ENCODE data around the gene DHPS. TPM values are rescaled to one million over a fixed set of nuclear protein-coding genes. Genes with fewer than 3 reads are reported as not detected.
A peak's percentile ranks its signal among the peaks of the same experiment; 100 is the strongest.
"Not testable (repeated sequence)": the region's sequence is repeated elsewhere in the genome, so short reads cannot be mapped to it uniquely, and the experiment has no call there.

The DHPS gene
- total RNA-seq, 1 donor = 52.5 TPM

DNA sequence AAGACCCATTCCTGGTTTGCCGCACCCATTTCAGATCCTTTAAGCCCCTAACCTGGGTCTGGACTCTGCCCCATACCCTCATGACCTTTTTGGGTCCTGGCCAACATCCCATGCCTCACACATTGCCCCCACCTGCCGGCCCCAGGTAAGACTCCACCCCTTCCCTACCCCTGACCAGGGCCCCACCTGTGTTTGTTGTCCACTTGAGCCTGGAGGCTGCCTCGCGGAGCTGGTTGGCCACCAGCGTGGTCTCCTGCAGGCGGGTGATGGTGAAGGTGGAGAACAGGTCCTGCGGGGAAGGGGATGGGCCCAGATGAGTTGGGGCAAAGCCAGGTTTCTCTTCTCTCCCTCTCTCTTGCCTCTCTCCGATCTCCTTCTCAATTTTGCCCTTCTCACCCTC lies 34.6 kb downstream of the DHPS start:
- H3K79me2 ChIP-seq (ENCODE audit: insufficient read depth, low read length) = no peaks in the 10 kb centered on the region
- no peak overlapping the region for H3K4me2 ChIP-seq (ENCODE audit: insufficient read depth, low read length)
- H3K27ac ChIP-seq (ENCODE audit: low read depth, low read length) = no peak overlapping the region
- no peaks in the 10 kb centered on the region for H4K20me1 ChIP-seq (ENCODE audit: insufficient read depth, low read length)
- H2AFZ ChIP-seq (ENCODE audit: low read length) = no peak overlapping the region
- H3K36me3 ChIP-seq (ENCODE audit: insufficient read depth, low read length) = no peaks in the 10 kb centered on the region
- no peak overlapping the region for H3K4me3 ChIP-seq (ENCODE audit: insufficient read depth, low read length)
- H3K27me3 ChIP-seq (ENCODE audit: insufficient read depth, low read length) = no peaks in the 10 kb centered on the region
- no peaks in the 10 kb centered on the region for H3K9me3 ChIP-seq (ENCODE audit: low read depth, low read length)
- DNase-seq (ENCODE audit: insufficient read length, low spot score, missing footprints) = no peak
- H3K4me1 ChIP-seq (ENCODE audit: insufficient read depth, low read length) = no peaks in the 10 kb centered on the region
- TF ChIP-seq, protein P1, sequence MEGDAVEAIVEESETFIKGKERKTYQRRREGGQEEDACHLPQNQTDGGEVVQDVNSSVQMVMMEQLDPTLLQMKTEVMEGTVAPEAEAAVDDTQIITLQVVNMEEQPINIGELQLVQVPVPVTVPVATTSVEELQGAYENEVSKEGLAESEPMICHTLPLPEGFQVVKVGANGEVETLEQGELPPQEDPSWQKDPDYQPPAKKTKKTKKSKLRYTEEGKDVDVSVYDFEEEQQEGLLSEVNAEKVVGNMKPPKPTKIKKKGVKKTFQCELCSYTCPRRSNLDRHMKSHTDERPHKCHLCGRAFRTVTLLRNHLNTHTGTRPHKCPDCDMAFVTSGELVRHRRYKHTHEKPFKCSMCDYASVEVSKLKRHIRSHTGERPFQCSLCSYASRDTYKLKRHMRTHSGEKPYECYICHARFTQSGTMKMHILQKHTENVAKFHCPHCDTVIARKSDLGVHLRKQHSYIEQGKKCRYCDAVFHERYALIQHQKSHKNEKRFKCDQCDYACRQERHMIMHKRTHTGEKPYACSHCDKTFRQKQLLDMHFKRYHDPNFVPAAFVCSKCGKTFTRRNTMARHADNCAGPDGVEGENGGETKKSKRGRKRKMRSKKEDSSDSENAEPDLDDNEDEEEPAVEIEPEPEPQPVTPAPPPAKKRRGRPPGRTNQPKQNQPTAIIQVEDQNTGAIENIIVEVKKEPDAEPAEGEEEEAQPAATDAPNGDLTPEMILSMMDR (IDR thresholded peaks at IDR 0.05; ENCODE audit: extremely low read depth, low read depth, low read length) = no peak

DNA sequence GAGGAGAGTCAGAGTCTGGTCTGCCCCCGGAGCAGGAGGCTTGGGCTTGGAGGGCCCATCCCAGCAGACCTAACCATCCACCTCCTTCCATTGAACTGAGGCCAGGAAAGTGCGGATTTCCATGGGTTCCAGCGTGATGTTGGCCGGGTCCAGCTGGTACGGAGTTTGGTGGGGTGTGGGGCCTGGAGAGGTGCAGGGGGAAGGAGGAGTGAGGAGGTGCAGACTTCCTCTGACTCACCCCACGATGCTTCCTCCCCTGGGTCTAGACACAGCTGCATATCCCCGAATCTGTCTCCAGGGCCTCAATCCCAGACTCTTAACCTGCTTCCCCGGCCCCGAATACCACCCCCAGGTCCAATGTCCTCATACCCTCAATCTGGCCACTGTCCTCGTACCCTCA lies 35.1 kb downstream of the DHPS start:
- DNase-seq (ENCODE audit: insufficient read length, low spot score, missing footprints) = peak; percentile 47
- H2AFZ ChIP-seq (ENCODE audit: low read length) = no peak overlapping the region
- no peaks in the 10 kb centered on the region for H3K36me3 ChIP-seq (ENCODE audit: insufficient read depth, low read length)
- H3K27me3 ChIP-seq (ENCODE audit: insufficient read depth, low read length) = no peaks in the 10 kb centered on the region
- no peak overlapping the region for H3K4me3 ChIP-seq (ENCODE audit: insufficient read depth, low read length)
- TF ChIP-seq, protein P1 (IDR thresholded peaks at IDR 0.05; ENCODE audit: extremely low read depth, low read depth, low read length) = no peak
- H3K4me1 ChIP-seq (ENCODE audit: insufficient read depth, low read length) = no peaks in the 10 kb centered on the region
- H3K79me2 ChIP-seq (ENCODE audit: insufficient read depth, low read length) = no peaks in the 10 kb centered on the region
- H4K20me1 ChIP-seq (ENCODE audit: insufficient read depth, low read length) = no peaks in the 10 kb centered on the region
- H3K4me2 ChIP-seq (ENCODE audit: insufficient read depth, low read length) = no peak overlapping the region
- H3K27ac ChIP-seq (ENCODE audit: low read depth, low read length) = no peak overlapping the region
- H3K9me3 ChIP-seq (ENCODE audit: low read depth, low read length) = no peaks in the 10 kb centered on the region

DNA sequence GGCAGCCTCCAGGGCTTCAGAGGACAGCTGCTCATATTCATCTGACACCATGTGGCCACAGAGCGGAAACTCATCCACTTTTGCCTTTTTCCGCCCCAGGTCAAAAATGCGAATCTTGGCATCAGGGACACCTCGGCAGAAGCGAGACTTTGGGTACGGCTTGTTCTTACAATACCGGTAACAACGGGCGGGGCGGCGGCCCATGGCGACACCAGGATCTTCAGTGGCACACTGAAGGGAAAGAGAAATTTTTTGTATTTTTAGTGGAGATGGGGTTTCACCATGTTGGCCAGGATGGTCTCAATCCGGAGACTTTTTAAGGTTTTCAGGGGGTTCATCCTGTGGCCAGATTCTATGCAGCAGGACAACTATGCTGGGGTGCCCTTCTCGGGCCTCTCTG lies 38.0 kb downstream of the DHPS start:
- H3K27me3 ChIP-seq (ENCODE audit: insufficient read depth, low read length); H3K4me1 ChIP-seq (ENCODE audit: insufficient read depth, low read length); H3K4me3 ChIP-seq (ENCODE audit: insufficient read depth, low read length); H3K4me2 ChIP-seq (ENCODE audit: insufficient read depth, low read length); H3K36me3 ChIP-seq (ENCODE audit: insufficient read depth, low read length); DNase-seq (ENCODE audit: insufficient read length, low spot score, missing footprints); H4K20me1 ChIP-seq (ENCODE audit: insufficient read depth, low read length); H2AFZ ChIP-seq (ENCODE audit: low read length); H3K27ac ChIP-seq (ENCODE audit: low read depth, low read length); H3K79me2 ChIP-seq (ENCODE audit: insufficient read depth, low read length); H3K9me3 ChIP-seq (ENCODE audit: low read depth, low read length): not testable (repeated sequence)

DNA sequence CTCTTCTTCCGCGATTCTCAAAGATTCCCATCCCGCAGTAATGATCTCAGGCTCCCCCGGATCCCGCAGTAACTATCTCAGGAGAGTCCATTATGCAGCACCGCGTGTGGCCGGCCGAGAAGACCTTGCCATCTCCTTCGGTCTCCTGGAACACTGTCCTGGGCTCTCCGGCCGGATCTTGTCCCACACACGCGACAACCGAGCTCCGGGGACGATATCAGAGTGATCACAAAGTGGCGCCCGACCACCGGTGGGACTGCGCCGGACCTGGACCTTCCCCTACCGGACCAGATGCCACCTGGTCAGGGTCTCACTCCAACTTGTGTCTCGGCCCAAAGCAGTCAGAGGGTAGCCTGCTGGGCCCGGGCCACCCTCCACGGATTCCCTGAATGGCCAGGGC lies 39.2 kb downstream of the DHPS start:
- H4K20me1 ChIP-seq (ENCODE audit: insufficient read depth, low read length) = no peaks in the 10 kb centered on the region
- H3K4me2 ChIP-seq (ENCODE audit: insufficient read depth, low read length) = no peak overlapping the region
- no peaks in the 10 kb centered on the region for H3K27me3 ChIP-seq (ENCODE audit: insufficient read depth, low read length)
- no peak overlapping the region for H3K4me3 ChIP-seq (ENCODE audit: insufficient read depth, low read length)
- H3K9me3 ChIP-seq (ENCODE audit: low read depth, low read length) = no peaks in the 10 kb centered on the region
- no peak overlapping the region for H2AFZ ChIP-seq (ENCODE audit: low read length)
- H3K79me2 ChIP-seq (ENCODE audit: insufficient read depth, low read length) = no peaks in the 10 kb centered on the region
- no peaks in the 10 kb centered on the region for H3K4me1 ChIP-seq (ENCODE audit: insufficient read depth, low read length)
- DNase-seq (ENCODE audit: insufficient read length, low spot score, missing footprints) = peak; percentile 56
- TF ChIP-seq, protein P1 (IDR thresholded peaks at IDR 0.05; ENCODE audit: extremely low read depth, low read depth, low read length) = no peak
- no peak overlapping the region for H3K27ac ChIP-seq (ENCODE audit: low read depth, low read length)
- H3K36me3 ChIP-seq (ENCODE audit: insufficient read depth, low read length) = no peaks in the 10 kb centered on the region
